A673 (cell line): ENCODE measurements around the gene PPP1R16B.

ENCODE experiments used
- CTCF ChIP-seq: fragments of 300-800, 200-600 bp; sonication (generic); conservative IDR thresholded peaks from 2 replicates; pipeline ENCODE4 v1.5.1; 2017; ENCODE audit warnings: low read depth, mild to moderate bottlenecking, antibody characterized with exemption, low read length, moderate library complexity, mixed read lengths
- EZH2 ChIP-seq: fragments of 200-600 bp; sonication (generic); IDR thresholded peaks from 2 replicates; pipeline ENCODE4 v1.6.1; 2017; ENCODE audit warnings: borderline replicate concordance, low read depth, mild to moderate bottlenecking, mixed read lengths, antibody characterized with exemption, low read length; ENCODE audit not compliant: poor library complexity, severe bottlenecking

- TF ChIP-seq CTCF, result no peak
- TF ChIP-seq EZH2, result no peak
Measured at GRCh38 chr20:38866265-38867061, 61.0 kb downstream of the PPP1R16B start.
